HG03460 (cell line): ENCODE results near the gene ACTA1.
A peak's percentile ranks its signal among the peaks of the same experiment; 100 is the strongest.
"Not testable (repeated sequence)": the region's sequence is repeated elsewhere in the genome, so short reads cannot be mapped to it uniquely, and the experiment has no call there.

ENCODE experiments used
- ATAC-seq: cut with Tn5 transposase; IDR thresholded peaks from one replicate; pipeline ENCODE4 v1.9.1; 2021; ENCODE audit not compliant: unreplicated experiment

The ACTA1 gene

DNA sequence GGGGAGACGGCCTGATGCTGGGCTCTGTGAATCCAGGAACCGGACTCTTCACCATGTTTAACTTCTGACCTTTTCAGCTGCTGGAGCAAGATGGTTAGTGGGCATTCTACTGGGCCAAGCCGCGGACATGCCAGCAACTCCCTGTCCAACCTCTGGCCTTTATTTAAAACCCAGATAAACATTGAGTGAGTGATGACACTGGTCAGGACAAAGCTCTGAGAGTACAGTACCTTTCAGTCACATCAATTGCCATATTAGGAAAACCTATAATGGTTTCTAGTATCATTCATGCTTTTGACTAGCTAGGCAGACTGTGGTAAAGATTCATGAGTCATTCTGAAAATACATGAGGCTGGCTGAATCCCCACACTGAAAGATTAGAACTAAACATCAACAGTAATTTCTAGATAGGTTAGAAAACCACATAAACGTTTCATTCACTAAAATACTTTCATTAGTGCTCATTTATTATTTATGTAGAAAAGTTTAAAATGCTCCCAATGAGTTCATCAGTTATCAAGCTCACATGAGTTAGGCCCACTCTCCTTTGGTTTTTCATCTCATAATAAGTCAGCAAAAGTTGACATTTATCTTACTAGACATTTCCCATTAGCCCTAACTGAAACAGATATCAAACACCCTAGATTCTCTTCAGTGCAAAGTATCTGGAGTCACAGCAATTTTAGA is 7.1 kb upstream of the ACTA1 start:
- ATAC-seq = peak; percentile 96

DNA sequence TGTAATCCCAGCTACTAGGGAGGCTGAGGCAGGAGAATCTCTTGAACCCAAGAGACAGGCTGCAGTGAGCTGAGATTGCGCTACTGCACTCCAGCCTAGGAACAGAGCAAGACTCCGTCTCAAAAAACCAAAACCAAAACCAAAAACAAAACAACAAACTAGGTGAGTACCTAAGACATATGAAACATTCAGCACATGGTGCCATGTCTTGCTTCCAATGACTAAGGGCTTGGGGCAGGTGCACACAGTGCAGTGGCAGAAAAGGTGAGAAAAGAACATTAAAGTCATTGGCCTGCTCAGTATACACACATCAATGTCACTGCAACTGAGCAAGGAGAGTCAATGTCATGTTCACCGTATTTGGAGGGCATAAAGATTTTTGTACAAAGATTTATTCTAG is 4.1 kb upstream of the ACTA1 start:
- ATAC-seq = no peak

DNA sequence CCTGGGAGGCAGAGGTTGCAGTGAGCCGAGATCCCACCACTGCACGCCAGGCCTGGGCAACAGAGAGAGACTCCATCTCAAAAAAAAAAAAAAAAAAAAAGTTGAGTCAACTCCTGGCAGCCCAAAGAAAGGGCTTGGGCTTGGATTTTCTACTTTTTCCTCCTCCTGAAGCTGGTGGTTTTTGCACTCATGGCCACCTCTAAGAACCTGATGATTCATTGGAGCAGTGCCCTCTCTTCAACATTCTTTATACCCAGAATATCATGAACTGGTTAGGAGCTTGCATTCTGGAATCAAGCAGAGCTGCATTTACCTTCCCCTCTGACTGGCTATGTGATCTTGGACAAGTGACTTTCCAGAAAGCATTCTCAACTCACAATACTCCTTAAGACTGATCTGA is 3.5 kb upstream of the ACTA1 start:
- ATAC-seq = no peak

DNA sequence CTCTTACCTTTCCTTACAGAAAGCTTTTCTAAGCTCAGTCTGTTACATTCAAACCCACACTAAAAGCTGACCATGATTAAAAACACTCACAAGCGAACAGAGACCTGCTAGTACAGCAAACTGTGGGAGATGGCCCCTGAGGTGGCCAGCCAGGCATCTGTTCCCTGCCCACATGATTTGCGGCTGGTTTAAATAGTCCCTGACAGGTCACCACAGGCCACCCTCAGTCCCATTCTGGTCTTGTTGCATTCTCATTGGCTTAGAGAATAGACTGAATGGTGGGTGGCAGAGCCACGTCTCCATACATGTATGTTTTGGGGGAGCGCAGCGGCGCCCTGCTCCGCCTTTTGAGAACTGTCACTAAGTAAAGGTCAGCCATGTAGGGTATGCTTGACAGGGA is 2.3 kb upstream of the ACTA1 start:
- ATAC-seq = no peak

DNA sequence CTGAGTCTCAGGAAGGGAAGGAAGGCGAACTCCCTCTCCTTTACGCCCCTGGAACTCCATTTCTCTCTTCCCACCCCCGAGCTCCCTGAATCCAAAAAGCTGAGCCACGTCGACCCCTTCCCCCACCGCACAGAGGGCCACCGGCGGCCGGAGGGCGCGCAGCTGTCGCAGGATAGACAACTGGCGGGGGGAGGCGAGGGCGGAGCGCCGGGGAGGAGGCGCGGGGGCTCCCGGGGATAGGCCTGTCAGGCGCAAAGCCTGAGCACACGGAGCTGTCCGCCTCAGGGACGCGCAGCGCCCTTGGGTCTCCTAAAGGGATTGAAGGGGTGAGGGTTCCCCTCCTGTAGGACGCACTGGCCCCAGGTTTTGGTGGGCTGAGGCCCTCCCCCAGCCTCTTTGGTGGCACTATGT is 752 bp upstream of the ACTA1 start:
- ATAC-seq = no peak

DNA sequence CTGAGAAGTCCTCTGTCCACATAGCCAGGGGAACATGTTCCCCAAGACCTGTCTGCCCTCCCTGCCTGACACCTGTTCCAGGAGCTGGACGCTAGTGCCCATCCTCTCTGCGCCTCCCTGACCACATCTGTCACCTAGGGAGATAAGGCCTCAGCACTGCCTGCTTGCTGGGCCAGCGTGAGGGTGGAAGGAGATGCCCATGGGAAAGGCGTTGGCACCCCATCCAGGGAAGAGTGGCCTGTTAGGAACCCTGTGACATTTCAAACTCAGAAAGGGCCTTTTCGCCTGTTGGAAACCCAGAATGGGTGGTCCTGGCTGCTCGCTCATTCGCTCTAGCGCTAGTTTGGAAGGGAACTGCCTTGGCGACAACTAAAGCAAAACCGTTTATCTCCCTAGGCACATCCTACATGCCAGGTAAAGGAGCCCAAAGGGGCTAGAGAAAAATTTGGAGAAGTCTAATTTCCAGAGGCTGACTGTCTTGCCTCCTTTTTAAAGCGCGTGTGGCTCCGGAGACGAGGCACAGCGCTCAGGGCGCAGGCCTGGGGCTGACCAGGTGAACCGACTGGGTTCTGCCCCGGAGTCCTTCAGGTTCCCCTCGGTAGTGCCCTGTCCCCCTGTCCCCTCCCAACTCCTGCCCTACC is 410 bp downstream of the ACTA1 start:
- no peak for ATAC-seq

DNA sequence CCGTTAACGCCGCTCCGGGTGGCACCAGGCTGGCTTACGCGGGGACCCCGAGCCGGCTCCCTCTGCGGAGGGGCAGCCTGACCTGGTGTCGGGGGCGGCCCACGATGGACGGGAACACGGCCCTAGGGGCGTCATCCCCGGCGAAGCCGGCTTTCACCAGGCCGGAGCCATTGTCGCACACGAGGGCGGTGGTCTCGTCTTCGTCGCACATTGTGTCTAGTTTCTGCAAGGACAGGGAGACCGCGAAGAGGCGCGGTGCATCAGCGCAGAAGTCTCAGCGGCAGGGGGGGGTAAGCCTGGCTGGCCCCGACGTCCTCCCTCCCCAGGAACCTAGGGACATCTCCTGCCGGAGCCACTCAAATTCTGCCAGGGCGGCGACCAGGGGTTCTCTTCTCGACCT is 989 bp downstream of the ACTA1 start:
- ATAC-seq = no peak

DNA sequence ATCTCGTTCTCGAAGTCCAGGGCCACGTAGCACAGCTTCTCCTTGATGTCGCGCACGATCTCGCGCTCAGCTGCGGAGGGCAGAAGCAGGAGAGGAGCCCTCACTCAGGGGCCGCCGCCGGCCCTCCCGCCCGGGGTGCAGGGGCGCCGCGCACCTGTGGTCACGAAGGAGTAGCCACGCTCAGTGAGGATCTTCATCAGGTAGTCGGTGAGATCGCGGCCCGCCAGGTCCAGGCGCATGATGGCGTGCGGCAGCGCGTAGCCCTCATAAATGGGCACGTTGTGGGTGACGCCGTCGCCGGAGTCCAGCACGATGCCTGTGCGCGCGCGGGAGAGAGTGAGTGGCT is 1.8 kb downstream of the ACTA1 start:
- no peak for ATAC-seq

DNA sequence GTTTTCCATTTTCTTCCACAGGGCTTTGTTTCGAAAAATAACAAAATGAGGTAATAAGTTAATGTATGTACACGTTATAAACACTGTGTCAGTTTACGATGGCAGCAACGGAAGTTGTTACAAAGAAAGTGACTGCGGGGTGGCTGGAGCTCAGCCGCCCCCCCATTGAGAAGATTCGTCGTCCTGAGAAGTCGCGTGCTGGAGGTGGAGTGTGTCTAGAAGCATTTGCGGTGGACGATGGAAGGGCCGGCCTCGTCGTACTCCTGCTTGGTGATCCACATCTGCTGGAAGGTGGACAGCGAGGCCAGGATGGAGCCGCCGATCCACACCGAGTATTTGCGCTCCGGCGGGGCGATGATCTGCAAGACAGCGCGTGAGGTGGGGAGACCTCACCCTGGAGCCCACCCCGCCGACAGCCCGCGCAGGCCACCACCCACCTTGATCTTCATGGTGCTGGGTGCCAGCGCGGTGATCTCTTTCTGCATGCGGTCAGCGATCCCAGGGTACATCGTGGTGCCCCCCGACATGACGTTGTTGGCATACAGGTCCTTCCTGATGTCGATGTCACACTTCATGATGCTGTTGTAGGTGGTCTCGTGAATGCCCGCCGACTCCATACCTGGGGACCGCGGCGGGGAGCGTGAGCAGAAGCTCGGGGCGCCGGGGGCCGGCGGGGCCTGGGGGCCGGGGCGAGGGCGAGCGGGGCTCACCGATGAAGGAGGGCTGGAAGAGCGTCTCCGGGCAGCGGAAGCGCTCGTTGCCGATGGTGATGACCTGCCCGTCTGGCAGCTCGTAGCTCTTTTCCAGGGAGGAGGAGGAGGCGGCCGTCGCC is 2.4 kb downstream of the ACTA1 start:
- ATAC-seq = no peak

DNA sequence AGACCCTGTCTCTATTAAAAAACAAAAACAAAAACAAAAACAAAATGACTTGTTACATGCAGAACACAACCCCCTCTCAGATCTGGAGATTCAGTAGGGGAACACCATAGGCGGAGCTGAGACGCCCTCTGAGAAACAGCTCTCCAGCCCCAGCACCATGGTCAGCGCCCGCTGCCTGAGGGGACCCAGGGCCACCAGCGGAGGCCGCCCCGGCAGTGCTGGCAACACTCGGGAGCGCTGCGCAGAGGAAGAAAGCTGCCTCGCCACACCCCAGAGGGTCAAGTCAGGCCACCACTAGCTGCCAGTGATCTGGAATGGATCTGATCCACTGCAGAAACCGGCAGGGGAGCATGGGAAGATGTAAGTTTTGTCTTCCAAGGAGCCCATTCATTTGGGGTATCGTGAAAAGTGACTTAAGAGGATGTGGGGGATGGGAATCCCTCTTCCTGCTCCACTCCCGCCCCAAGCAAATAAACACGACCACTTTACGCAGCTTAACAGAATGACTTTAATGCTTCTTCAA is 3.1 kb downstream of the ACTA1 start:
- ATAC-seq = no peak

DNA sequence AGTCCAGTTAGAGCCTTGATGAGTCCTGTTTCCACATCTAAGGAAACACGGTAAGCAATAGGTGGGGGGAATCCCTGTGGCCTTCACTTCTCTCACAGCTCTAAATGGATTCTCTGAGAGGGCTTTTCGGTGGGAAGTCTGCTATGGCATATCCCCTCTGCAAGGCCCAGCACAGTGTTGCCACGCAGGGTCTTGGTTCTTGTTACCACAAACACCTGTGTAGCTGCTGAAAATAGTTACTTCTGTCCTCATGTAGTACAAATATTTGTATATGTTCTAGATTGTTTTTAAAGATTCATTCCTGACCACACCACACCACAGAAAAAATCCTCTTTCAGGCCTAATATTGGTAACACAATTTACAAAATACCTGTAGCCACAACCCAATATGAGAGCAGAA is 5.6 kb downstream of the ACTA1 start:
- no peak for ATAC-seq

DNA sequence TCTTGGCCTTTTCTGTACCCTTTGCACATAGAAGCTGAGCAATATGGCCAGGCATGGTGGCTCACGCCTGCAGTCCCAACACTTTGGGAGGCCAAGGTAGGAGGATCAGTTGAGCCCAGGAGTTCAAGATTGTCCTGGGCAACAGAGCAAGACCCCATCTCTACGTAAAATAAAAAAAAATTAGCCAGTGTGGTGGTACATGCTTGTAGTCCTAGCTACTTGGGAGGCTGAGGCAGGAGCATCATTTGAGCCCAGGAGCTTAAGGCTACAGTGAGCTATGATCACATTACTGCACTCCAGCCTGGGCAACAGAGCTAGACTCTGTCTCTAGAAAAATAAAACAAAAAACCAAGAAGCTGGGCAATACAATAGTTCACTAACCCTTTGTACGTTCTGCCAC is 6.3 kb downstream of the ACTA1 start:
- ATAC-seq = no peak

DNA sequence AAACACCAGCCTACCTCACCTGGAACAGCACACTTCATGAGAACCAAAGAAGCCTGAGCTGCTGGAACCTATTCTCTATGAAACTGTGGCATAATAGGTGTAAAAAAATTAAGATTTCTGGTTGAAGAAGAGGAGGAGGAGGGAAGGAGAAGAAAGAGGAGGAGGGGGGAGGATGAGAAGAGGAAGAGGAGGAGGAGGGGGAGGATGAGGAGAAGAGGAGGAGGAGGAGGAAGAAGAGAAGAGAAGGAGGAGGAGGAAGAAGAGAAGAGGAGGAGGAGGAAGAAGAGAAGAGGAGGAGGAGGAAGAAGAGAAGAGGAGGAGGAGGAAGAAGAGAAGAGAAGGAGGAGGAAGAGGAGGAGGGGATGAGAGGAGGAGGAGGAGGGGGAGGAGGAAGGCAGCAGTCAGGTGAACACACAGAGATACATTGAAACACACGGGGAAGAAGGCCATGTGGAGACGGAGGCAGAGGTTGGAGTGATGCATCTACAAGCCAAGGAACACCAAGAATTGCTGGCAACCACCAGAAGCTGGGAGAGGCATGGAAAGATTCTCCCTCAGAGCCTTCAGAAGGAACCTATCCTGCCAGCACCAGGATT is 8.2 kb downstream of the ACTA1 start:
- ATAC-seq = no peak

DNA sequence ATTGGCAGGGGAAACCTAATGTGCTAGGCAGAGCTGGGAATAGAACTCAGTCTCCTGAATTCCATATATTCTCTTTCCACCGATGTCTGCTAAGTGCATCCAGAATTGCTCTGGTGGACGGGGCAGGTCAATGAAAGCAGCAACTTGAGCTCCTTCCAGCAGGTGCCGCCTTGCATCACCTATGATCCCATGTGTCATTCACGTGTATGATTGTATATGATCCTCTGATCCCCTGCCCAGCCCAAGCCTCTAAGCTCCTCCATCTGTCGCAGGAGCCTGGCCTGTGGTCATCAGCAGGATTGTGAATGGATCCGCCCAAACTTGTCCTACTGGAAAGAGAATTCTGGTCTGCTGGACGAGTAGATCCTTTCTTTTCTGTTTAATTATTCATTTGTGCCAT is 13.1 kb downstream of the ACTA1 start:
- ATAC-seq = no peak

DNA sequence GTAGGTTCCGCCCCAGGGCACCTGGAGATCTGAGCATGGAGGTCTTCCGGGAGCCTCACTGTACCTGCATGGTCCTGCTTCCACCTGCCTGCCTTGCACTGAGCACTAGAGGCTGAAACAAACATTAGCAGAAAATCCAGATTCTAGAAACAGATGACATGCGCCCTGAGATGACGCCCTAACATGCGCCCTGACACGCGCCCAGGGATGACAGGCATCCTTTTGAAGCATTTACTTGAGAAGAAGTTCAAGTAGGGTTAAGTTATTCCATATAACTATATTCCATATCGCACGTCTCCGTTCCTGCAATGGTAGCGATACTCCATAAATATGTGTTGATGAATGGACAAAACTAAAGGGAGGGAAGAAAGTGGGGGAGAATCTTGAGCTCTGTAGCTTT is 13.7 kb downstream of the ACTA1 start:
- no peak for ATAC-seq

DNA sequence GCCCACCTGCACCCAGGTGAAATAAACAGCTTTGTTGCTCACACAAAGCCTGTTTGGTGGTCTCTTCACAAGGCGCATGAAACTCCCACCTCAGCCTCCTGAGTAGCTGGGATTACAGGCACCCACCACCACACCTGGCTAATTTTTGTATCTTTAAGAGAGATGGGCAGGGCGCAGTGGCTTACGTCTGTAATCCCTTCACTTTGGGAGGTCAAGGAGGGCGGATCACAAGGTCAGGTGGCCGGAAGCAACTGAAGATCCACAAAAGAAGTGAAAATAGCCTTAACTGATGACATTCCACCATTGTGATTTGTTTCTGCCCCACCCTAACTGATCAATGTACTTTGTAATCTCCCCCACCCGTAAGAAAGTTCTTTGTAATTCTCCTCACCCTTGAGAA is 15.3 kb downstream of the ACTA1 start:
- not testable (repeated sequence) for ATAC-seq

DNA sequence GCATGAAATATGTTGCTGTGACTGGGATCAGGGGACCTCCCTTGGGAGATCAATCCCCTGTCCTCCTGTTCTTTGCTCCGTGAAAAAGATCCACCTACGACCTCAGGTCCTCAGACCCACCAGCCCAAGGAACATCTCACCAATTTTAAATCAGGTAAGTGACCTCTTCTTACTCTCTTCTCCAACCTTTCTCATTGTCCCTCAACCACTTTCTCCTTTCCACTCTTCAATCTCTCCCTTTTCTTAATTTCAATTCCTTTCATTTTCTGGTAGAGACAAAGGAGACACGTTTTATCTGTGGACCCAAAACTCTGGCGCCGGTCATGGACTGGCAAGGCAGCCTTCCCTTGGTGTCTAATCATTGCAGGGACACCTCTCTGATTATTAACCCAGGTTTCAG is 21.1 kb downstream of the ACTA1 start:
- ATAC-seq = not testable (repeated sequence)

DNA sequence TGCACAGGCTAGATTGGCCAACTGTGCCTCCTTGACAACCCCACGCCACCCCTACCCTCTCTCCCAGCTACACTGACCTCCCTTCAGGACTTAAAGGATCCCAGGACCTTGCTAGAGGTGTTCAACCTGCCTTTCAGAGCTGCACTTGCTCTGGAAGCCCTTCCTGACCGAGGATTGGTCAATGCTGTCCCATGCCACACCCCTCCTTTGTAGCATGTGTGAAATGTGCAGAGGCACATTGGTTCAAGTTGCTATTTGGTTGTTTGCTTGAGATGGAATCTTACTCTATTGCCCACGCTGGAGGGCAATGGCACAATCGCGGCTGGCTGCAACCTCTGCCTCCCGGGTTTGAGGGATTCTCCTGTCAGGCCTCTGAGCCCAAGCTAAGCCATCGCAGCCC is 21.8 kb downstream of the ACTA1 start:
- ATAC-seq = no peak

DNA sequence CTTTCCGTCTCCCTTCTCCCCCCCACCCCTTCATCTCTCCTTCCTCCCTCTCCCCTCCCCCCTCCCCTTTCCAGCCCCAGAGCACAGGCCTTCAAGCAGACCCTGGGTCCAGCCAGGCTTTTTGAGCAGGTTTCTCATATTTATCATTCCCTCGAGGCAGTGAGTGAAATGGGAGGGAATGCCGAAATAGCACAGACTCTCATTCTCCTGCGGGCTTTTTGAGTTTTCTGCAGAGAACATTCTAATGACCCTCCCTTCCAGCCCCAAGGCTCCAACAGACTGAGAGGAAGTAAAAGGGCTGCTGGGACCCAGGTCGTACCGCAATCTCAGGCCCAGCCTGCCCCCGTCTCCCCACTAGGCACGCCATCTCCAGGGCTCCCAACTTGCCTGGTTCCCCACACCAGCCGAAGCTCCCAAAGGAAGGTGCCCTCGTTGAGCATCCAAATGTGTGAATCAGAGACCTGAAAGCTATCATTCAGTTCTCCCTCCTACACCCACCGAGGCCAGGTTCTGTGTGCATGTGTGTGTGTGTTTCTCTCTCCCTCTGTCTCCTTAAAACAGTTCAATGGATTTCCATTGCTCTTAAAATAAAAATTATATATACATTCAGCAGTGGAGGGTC is 22.3 kb downstream of the ACTA1 start:
- no peak for ATAC-seq

DNA sequence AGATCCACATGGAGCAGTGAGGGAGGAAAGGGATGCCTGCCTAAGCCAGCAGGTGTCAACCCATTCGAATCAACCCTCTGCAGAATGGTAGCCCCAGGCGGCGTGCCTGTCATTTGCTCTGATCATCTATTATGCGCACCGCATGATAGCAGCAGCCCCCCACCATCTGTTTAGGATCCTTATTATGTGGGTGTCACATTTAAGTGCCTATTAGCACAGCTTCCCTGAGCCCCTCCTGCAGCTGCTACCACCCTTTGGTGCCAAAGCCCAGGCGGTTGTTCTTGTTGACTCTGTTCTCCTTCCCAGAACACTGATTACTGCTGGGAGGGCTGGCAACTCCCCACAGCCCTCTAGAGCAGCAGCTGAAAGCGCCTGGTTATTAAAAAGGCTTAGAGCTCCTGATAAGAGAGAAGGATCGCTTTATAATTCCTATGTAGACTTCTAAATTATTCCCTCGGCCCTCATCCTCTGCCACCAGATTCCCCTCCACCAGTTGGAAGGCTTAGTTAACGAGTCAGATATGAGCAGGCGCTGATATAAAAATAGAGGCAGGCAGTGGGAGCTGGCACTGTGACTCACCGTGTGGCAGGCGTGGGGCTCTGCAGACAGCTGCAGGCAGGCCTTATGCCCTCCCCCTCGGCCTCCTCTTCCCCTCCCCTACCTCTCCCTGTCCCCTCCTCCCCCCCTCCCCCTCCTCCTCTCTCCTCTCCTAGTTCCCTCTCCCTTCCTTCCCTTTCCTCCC is 23.0 kb downstream of the ACTA1 start:
- ATAC-seq = no peak

DNA sequence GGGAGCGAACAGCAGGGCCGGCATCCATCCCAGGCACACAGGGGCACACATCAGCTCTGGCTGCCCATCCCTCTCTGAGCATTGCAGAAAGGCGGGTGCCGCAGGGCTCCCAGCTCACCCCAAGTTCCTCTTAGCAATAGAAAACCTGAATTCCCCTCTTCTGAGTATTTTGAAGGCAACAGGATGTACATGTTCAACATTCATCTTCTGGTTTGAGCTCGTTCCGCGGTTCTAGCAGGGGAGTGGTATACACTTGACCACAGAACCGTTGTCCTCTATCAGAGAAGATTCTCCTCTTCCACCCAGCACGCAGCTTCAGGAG is 23.6 kb downstream of the ACTA1 start:
- ATAC-seq = no peak
